GM12878 (cell line): ENCODE data around the gene MBNL1. TPM values are rescaled to one million over a fixed set of nuclear protein-coding genes. Genes with fewer than 3 reads are reported as not detected.

Experiments
- ATAC-seq: fragments of 200-7000 bp; cut with Tn5 transposase; 3 replicates; pipeline ENCODE4 v1.9.1; 2020; ENCODE audit warnings: mild to moderate bottlenecking, moderate library complexity
- BruUV-seq: library from RNA; stranded (reverse); fragments of 400-500 nt; replicated peaks from 2 replicates; lab custom pipeline; 2021; lab: Mats Ljungman, UMichigan
- CTCF ChIA-PET: fragments of 300-600 bp; sonication (Branson Sonifier 250); formaldehyde crosslinking; extraction: SDS; loops from one replicate; lab custom pipeline; 2021; ENCODE audit warnings: inconsistent platforms; lab: Yijun Ruan, JAX
- POLR2A ChIA-PET: fragments of 350-600 bp; formaldehyde crosslinking; extraction: SDS; loops from one replicate; lab custom pipeline; 2021; ENCODE audit warnings: inconsistent platforms; lab: Charles Lee
- RAD21 ChIA-PET: fragments of 300-600 bp; sonication (Branson Sonifier 250); formaldehyde crosslinking; loops from one replicate; lab custom pipeline; 2023; ENCODE audit warnings: antibody characterized with exemption; ENCODE audit not compliant: unreplicated experiment; lab: Charles Lee
- SMC1A ChIA-PET: fragments of 300-600 bp; sonication (Branson Sonifier 250); formaldehyde crosslinking; loops from one replicate; lab custom pipeline; 2023; ENCODE audit not compliant: unreplicated experiment, uncharacterized antibody; lab: Charles Lee
- DNase-seq: peaks from one replicate; pipeline ENCODE4 v3.0.0-alpha.2; 2011; ENCODE audit warnings: low read depth, low spot score
- FAIRE-seq: peaks from 3 replicates; lab custom pipeline; 2011; peaks lifted over from hg19 to GRCh38; lab: Jason Lieb, UNC
- H2AFZ ChIP-seq: 2 replicates; pipeline ENCODE4 v1.6.0; 2011; ENCODE audit warnings: low read depth, low read length, control low read depth; ENCODE audit not compliant: control insufficient read depth
- H3K27ac ChIP-seq: 2 replicates; pipeline ENCODE4 v1.5.1; 2011; ENCODE audit warnings: control low read depth; ENCODE audit not compliant: control insufficient read depth, insufficient read depth
- H3K27me3 ChIP-seq, 2 experiments: replicated peaks in 1 of 2; 2 replicates each; pipeline versions ENCODE4 v1.6.0 to v1.6.1; 2011; ENCODE audit warnings: low read length in 1 of 2; ENCODE audit not compliant: control insufficient read depth in 2 of 2, insufficient read depth in 2 of 2
- H3K36me3 ChIP-seq, 2 experiments: 2 replicates each; pipeline ENCODE4 v1.5.1; 2011; ENCODE audit warnings: low read length in 1 of 2; ENCODE audit not compliant: control insufficient read depth in 2 of 2, insufficient read depth in 2 of 2
- H3K4me1 ChIP-seq: 2 replicates; pipeline ENCODE4 v1.6.1; 2011; ENCODE audit warnings: mild to moderate bottlenecking, low read length, moderate library complexity, mixed read lengths; ENCODE audit not compliant: control insufficient read depth, insufficient read depth
- H3K4me2 ChIP-seq: 2 replicates; pipeline ENCODE4 v1.6.0; 2011; ENCODE audit warnings: control low read depth; ENCODE audit not compliant: control insufficient read depth, insufficient read depth
- H3K4me3 ChIP-seq: fragments of 200-600 bp; sonication (generic); 2 replicates; pipeline ENCODE4 v1.5.1; 2016
- H3K79me2 ChIP-seq: 2 replicates; pipeline ENCODE4 v1.6.0; 2011; ENCODE audit warnings: low read length; ENCODE audit not compliant: control insufficient read depth, insufficient read depth
- H3K9ac ChIP-seq: 2 replicates; pipeline ENCODE4 v1.8.0; 2011; ENCODE audit warnings: low read length, control low read depth, mixed read lengths; ENCODE audit not compliant: control insufficient read depth, insufficient read depth
- H3K9me3 ChIP-seq: replicated peaks from 3 replicates; pipeline ENCODE4 v1.5.1; 2011; ENCODE audit warnings: mild to moderate bottlenecking, low read length; ENCODE audit not compliant: control insufficient read depth, insufficient read depth
- H4K20me1 ChIP-seq: 2 replicates; pipeline ENCODE4 v1.6.0; 2011; ENCODE audit not compliant: control insufficient read depth, insufficient read depth
- CHD1 ChIP-seq: IDR thresholded peaks from 2 replicates; pipeline ENCODE4 v1.6.1; 2012; ENCODE audit warnings: low read depth, low read length, improper control_type of control experiment
- CREB1 ChIP-seq: IDR thresholded peaks from 2 replicates; pipeline ENCODE4 v1.6.1; 2012; ENCODE audit warnings: low read depth, mild to moderate bottlenecking, inconsistent platforms
- FOS ChIP-seq: IDR thresholded peaks from 3 replicates; pipeline ENCODE4 v1.6.1; 2011; ENCODE audit warnings: borderline replicate concordance; ENCODE audit not compliant: insufficient read length; ENCODE audit errors: extremely low read depth
- POLR2AphosphoS2 ChIP-seq: IDR thresholded peaks from 2 replicates; pipeline ENCODE4 v1.6.1; 2011; ENCODE audit warnings: low read depth, mild to moderate bottlenecking, low read length, improper control_type of control experiment, moderate library complexity
- POLR2AphosphoS5 ChIP-seq: IDR thresholded peaks from 2 replicates; pipeline ENCODE4 v1.6.1; 2011; ENCODE audit warnings: mild to moderate bottlenecking, low read length, inconsistent platforms
- RAD51 ChIP-seq: fragments of 450-650 bp; IDR thresholded peaks from 2 replicates; pipeline ENCODE4 v1.6.1; 2016; ENCODE audit warnings: moderate library complexity, mild to moderate bottlenecking, inconsistent platforms
- SIN3A ChIP-seq: IDR thresholded peaks from 2 replicates; pipeline ENCODE4 v1.6.1; 2012; ENCODE audit warnings: low read depth, low read length, improper control_type of control experiment
- SRF ChIP-seq, 2 experiments: IDR thresholded peaks; 2 replicates each; pipeline ENCODE4 v1.6.1; 2011; ENCODE audit warnings: low read depth in 2 of 2, low read length in 2 of 2, mild to moderate bottlenecking in 1 of 2, moderate library complexity in 1 of 2
- SUZ12 ChIP-seq: fragments of 200-600 bp; sonication (generic); IDR thresholded peaks from one replicate; pipeline ENCODE4 v1.6.1; 2018; ENCODE audit warnings: antibody characterized with exemption, mild to moderate bottlenecking; ENCODE audit not compliant: unreplicated experiment
- USF1 ChIP-seq: IDR thresholded peaks from 2 replicates; pipeline ENCODE4 v1.6.1; 2011; ENCODE audit warnings: borderline replicate concordance, low read depth, mild to moderate bottlenecking, moderate library complexity, mixed read lengths, low read length; ENCODE audit not compliant: insufficient read depth; ENCODE audit errors: extremely low read length
- ZNF384 ChIP-seq: IDR thresholded peaks from 2 replicates; pipeline ENCODE4 v1.6.1; 2012; ENCODE audit warnings: low read depth, mild to moderate bottlenecking, low read length, improper control_type of control experiment, borderline replicate concordance
- ZNF622 ChIP-seq: fragments of 450-650 bp; IDR thresholded peaks from 2 replicates; pipeline ENCODE4 v1.6.1; 2017; ENCODE audit warnings: mild to moderate bottlenecking, inconsistent platforms
- WGBS: methylation state at CpG from one replicate; pipeline ENCODE4 v1.1.6; 2016; ENCODE audit warnings: low lambda C conversion rate; ENCODE audit not compliant: insufficient replicate concordance, insufficient coverage; ENCODE audit errors: missing lambda C conversion rate; 5-methylcytosine and 5-hydroxymethylcytosine counted together
- in situ Hi-C: fragments of 300-500 bp; cut with MboI; formaldehyde crosslinking; loops from 9 replicates; pipeline ENCODE4 v1.14.3; 2018; ENCODE audit warnings: mixed read lengths
- intact Hi-C: fragments of 100-400 bp; cut with micrococcal nuclease; formaldehyde crosslinking; loops from one replicate; pipeline ENCODE4 v1.14.2; 2022; ENCODE audit not compliant: unreplicated experiment
- polyA plus RNA-seq, 11 experiments: library from polyadenylated mRNA; depleted of rRNA in 4 of 11; unstranded in 6 of 11; stranded (reverse) in 5 of 11; fragments of >200 nt; fragmentation: Nextera tagmentation in 4 of 11; fragmentation: Illumina TruSeq in 1 of 11; extraction: Ambion mirVana in 4 of 11; extraction: Trizol in 1 of 11; gene quantifications; 1 replicate in 1 of 11; 2 replicates in 10 of 11; pipeline versions ENCODE4 v1.2.1 to v1.2.3, GENCODE V29; 2011 to 2016; ENCODE audit warnings: inconsistent platforms in 2 of 11, missing spikeins in 2 of 11, low read depth in 1 of 11
- total RNA-seq, 4 experiments: library from RNA; depleted of rRNA in 3 of 4; stranded (reverse); fragments of >200 nt in 3 of 4; fragmentation: Illumina TruSeq in 1 of 4; extraction: Trizol in 1 of 4; gene quantifications; 2 replicates each; pipeline versions ENCODE4 v1.2.1 to v1.2.3, GENCODE V29; 2013 to 2021
- TF ChIP-seq, protein P1 (sequence below): IDR thresholded peaks from 2 replicates; pipeline ENCODE4 v1.6.1; 2011; ENCODE audit warnings: low read depth, low read length, improper control_type of control experiment, borderline replicate concordance
- TF ChIP-seq, protein P2 (sequence below): fragments of 450-650 bp; formaldehyde crosslinking; IDR thresholded peaks from 2 replicates; pipeline ENCODE4 v1.4.0; 2022; ENCODE audit warnings: mild to moderate bottlenecking, moderate library complexity

Gene MBNL1
- total and polyA plus RNA-seq, 10 of the 15 experiments (the other 5 are each of a cell fraction or from before 2014, with no cell fraction given): 59.6 to 337 (median 143) TPM

DNA sequence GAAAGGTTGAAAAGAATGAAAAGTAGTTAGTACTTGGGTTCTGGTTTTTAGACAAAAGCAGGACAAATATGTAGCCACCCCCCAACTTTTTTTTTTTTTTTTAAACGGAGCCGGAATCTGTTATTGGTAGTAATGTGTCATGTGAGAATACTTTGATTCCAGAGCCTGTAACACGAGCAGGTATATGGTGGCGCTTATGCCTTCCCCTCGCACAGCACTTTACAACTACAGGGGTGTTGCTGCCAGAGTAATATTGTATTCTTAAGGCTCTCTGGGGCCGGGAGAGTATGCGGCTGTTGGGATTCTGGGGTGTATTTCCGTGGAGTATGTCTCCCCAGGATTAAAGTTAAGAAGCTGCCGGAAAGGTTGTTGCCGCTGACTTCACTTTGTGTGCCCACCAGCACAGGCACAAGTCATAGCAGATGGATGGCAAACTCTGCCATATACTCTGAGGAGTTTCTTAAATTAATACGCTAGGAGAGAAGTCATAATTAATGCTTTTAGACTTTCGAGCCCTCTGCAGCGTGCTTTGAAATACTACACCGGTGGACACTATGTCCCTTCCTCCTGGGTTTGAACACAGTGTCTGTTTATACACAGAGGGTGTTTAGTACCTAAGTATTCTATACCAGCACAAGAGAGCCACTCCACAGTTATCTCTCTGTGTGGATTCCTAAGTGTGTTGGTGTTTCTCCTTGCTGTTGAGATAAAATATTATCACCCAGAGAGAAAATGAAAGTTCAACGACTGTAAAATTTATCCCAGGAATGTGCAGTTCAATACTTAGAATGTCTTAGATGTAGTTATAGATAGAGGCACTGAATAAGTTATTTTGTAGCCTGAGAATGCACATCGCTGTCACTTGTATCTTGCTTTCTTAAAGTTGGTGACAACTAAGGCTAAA lies 1.4 kb downstream of the MBNL1 start:
- BruUV-seq: TSS peak; percentile 59
- Histone ChIP-seq H4K20me1 (no peaks in the 10 kb centered on the region), H2AFZ (no peak overlapping the region), H3K36me3 (0 out of 4 replicates have a peak, but pooled peaks cover 0 to 3% of the 10 kb centered on the region in 2 experiments), H3K27ac (peak overlapping the region; percentile 90), H3K9me3 (no peaks in the 10 kb centered on the region; the same call in 2 of the 3 replicates), H3K4me3 (peak overlapping the region; percentile 95), H3K79me2 (peaks cover 81% of the 10 kb centered on the region), H3K4me1 (peaks cover 10% of the 10 kb centered on the region), H3K9ac (peak overlapping the region; percentile 99), H3K4me2 (peak overlapping the region; percentile 31; the same call in 1 of the 2 replicates), H3K27me3 (no peaks in the 10 kb centered on the region)
- 2% methylated on average over 16 of the region's 16 CpGs for WGBS
- ChIA-PET CTCF (interaction anchor here (0.6 to 1.7 kb wide), 8 partner anchors 14 to 86 kb away, joined by 3 to 5 read pairs (median 3); no protein-coding TSS in a partner anchor), RAD21 (interaction anchor here (0.7 to 6.2 kb wide), 14 partner anchors 12 to 173 kb away, joined by 3 to 53 read pairs (median 6); no protein-coding TSS in a partner anchor), SMC1A (interaction anchor here (1.0 to 11.1 kb wide), 15 partner anchors 11 to 174 kb away, joined by 3 to 83 read pairs (median 7); no protein-coding TSS in a partner anchor), POLR2A (interaction anchor here (0.7 to 3.9 kb wide), 10 partner anchors 11 to 171 kb away, joined by 3 to 40 read pairs (median 5); no protein-coding TSS in a partner anchor)
- in situ Hi-C loops (no loop called here), intact Hi-C loops (loop anchor here (2.0 to 5.0 kb wide), 7 partner anchors 25 to 1508 kb away; partner anchors contain the start of gene SIAH2)
- DNase-seq (no peak), FAIRE-seq (no peak), ATAC-seq (peak; percentile 42)
- no peak for TF ChIP-seq ZNF622
- TF ChIP-seq, protein P1, sequence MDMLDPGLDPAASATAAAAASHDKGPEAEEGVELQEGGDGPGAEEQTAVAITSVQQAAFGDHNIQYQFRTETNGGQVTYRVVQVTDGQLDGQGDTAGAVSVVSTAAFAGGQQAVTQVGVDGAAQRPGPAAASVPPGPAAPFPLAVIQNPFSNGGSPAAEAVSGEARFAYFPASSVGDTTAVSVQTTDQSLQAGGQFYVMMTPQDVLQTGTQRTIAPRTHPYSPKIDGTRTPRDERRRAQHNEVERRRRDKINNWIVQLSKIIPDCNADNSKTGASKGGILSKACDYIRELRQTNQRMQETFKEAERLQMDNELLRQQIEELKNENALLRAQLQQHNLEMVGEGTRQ: no peak
- no peak for TF ChIP-seq CREB1
- TF ChIP-seq ZNF384: peak; percentile 92
- no peak for TF ChIP-seq POLR2AphosphoS2
- no peak for TF ChIP-seq SIN3A
- TF ChIP-seq POLR2AphosphoS5: 0 out of 2 replicates have a peak, but pooled peaks have one; percentile 20
- TF ChIP-seq SUZ12: no peak
- TF ChIP-seq, protein P2, sequence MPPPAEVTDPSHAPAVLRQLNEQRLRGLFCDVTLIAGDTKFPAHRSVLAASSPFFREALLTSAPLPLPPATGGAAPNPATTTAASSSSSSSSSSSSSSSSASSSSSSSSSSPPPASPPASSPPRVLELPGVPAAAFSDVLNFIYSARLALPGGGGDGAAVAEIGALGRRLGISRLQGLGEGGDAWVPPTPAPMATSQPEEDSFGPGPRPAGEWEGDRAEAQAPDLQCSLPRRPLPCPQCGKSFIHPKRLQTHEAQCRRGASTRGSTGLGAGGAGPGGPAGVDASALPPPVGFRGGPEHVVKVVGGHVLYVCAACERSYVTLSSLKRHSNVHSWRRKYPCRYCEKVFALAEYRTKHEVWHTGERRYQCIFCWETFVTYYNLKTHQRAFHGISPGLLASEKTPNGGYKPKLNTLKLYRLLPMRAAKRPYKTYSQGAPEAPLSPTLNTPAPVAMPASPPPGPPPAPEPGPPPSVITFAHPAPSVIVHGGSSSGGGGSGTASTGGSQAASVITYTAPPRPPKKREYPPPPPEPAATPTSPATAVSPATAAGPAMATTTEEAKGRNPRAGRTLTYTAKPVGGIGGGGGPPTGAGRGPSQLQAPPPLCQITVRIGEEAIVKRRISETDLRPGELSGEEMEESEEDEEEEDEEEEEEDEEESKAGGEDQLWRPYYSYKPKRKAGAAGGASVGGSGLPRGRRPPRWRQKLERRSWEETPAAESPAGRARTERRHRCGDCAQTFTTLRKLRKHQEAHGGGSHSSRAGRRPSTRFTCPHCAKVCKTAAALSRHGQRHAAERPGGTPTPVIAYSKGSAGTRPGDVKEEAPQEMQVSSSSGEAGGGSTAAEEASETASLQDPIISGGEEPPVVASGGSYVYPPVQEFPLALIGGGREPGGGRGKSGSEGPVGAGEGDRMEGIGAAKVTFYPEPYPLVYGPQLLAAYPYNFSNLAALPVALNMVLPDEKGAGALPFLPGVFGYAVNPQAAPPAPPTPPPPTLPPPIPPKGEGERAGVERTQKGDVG: no peak
- TF ChIP-seq SRF (IDR thresholded peaks at IDR 0.05; ENCODE audit: low read depth in 2 of 2, low read length in 2 of 2): no peak
- peak; percentile 68 for TF ChIP-seq RAD51
- no peak for TF ChIP-seq FOS
- no peak for TF ChIP-seq CHD1
- TF ChIP-seq USF1: peak; percentile 7
